ENCODE results near the gene DLK1. TPM values are rescaled to one million over a fixed set of nuclear protein-coding genes. Genes with fewer than 3 reads are reported as not detected.

DLK1 gene
- total and polyA plus RNA-seq, 2 experiments from 2014 or later: 1,378 to 3,299 TPM

DNA sequence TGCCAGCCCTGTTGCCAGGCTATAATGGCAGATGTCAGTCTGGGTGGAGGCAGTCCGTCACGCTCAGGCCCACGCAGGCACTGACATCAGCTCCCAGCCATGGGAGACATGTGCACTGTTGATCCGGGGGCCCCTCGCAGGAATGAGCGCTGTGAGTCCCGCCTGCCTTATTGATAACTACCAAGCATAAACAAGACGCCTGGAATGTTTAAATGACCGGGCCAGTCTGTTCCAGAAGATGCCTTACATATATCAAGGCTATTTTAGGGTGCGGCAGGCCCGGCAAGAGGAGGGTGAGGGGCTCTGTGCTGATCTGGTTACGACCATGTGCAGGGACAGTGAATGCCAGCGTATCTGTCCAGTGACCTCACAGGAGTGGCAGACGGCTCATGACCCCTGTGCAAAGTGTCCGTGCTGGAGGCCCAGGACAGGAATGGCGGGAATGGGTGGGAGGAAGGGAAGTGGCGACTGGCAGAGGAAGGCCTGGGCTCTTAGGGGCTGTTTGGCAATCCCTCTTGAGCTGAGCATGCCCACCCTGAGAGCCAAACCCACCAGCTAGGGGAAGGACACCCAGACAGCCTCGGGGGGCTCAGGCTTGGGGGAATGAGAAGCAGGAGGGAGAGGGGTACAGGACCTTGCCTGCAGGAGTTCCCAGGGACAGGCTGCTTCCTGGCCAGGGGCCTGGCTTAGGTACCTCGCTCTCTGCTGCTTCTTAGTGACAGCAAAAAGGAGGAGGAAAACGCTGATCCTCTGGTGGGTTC, 49.3 kb downstream of the DLK1 start:
- TF ChIP-seq EZH2phosphoT487 (IDR thresholded peaks at IDR 0.05; ENCODE audit: low read depth, severe bottlenecking, unreplicated experiment) (no peak), CTCF (IDR thresholded peaks at IDR 0.05; ENCODE audit: poor library complexity) (no peak), EZH2 (IDR thresholded peaks at IDR 0.05; ENCODE audit: borderline replicate concordance) (no peak)
- Histone ChIP-seq H3K79me2 (no peaks in the 10 kb centered on the region), H3K4me2 (no peak overlapping the region), H3K27me3 (no peaks in the 10 kb centered on the region), H3K4me1 (ENCODE audit: insufficient read depth) (peaks cover 18% of the 10 kb centered on the region), H4K20me1 (ENCODE audit: insufficient read depth, poor library complexity, severe bottlenecking) (no peaks in the 10 kb centered on the region), H3K4me3 (no peak overlapping the region), H3K27ac (peak overlapping the region; percentile 96), H3K9me2 (replicated peaks; ENCODE audit: insufficient read depth) (no peaks in the 10 kb centered on the region), H2AFZ (no peak overlapping the region), H3K9me3 (ENCODE audit: low read depth) (no peaks in the 10 kb centered on the region), H3K36me3 (replicated peaks; ENCODE audit: insufficient read depth, low read depth) (no peaks in the 10 kb centered on the region)
- WGBS (ENCODE audit: low lambda C conversion rate, missing lambda C conversion rate): 52% methylated on average over 20 of the region's 20 CpGs
- no peak for DNase-seq (ENCODE audit: low spot score)

- Histone ChIP-seq H3K9me2 (replicated peaks; ENCODE audit: insufficient read depth) (no peaks in the 10 kb centered on the region), H3K4me1 (ENCODE audit: insufficient read depth) (peaks cover 18% of the 10 kb centered on the region), H3K9me3 (ENCODE audit: low read depth) (no peaks in the 10 kb centered on the region), H3K4me2 (no peak overlapping the region), H4K20me1 (ENCODE audit: insufficient read depth, poor library complexity, severe bottlenecking) (no peaks in the 10 kb centered on the region), H3K36me3 (replicated peaks; ENCODE audit: insufficient read depth, low read depth) (no peaks in the 10 kb centered on the region), H3K4me3 (no peak overlapping the region), H3K79me2 (no peaks in the 10 kb centered on the region), H2AFZ (no peak overlapping the region), H3K27ac (peak overlapping the region; percentile 96), H3K27me3 (no peaks in the 10 kb centered on the region)
- WGBS (ENCODE audit: low lambda C conversion rate, missing lambda C conversion rate): 93% methylated on average over 13 of the region's 14 CpGs
- TF ChIP-seq EZH2 (IDR thresholded peaks at IDR 0.05; ENCODE audit: borderline replicate concordance): no peak
- no peak for DNase-seq (ENCODE audit: low spot score)
Observed at GRCh38 chr14:100776681-100777365, 50.1 kb downstream of the DLK1 start.

DNA sequence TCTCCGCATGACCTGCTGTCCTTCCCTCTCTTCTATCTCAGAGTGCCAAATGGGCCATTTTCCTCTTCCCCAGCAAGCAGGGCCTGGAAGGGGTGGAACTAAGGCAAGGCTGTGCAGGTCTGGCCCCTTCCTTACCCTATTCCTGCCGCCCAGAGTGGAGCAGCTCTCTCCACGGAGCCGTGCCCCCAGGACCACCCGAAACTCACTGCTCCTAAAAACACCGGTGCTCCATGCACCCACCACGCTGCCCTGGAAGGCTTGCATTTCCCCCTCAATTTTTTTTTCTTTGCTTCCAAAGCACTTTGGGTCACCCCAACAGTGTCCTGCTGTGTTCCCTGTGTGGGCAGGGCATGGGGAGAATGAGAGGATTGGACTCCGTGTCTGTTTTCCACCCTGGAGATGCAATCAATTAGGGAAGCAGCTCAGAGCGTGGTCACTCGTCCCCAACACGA, 50.7 kb downstream of the DLK1 start:
- DNase-seq (ENCODE audit: low spot score): no peak
- TF ChIP-seq EZH2 (IDR thresholded peaks at IDR 0.05; ENCODE audit: borderline replicate concordance): no peak
- no peaks in the 10 kb centered on the region for H3K36me3 ChIP-seq (replicated peaks; ENCODE audit: insufficient read depth, low read depth)
- no peaks in the 10 kb centered on the region for H3K27me3 ChIP-seq
- H3K79me2 ChIP-seq: no peaks in the 10 kb centered on the region
- peak overlapping the region; percentile 96 for H3K27ac ChIP-seq
- H3K4me3 ChIP-seq: no peak overlapping the region
- no peaks in the 10 kb centered on the region for H3K9me3 ChIP-seq (ENCODE audit: low read depth)
- 87% methylated on average over 10 of the region's 11 CpGs for WGBS (ENCODE audit: low lambda C conversion rate, missing lambda C conversion rate)
- H3K9me2 ChIP-seq (replicated peaks; ENCODE audit: insufficient read depth): no peaks in the 10 kb centered on the region
- no peaks in the 10 kb centered on the region for H4K20me1 ChIP-seq (ENCODE audit: insufficient read depth, poor library complexity, severe bottlenecking)
- H2AFZ ChIP-seq: no peak overlapping the region
- no peak overlapping the region for H3K4me2 ChIP-seq
- peaks cover 18% of the 10 kb centered on the region for H3K4me1 ChIP-seq (ENCODE audit: insufficient read depth)

DNA sequence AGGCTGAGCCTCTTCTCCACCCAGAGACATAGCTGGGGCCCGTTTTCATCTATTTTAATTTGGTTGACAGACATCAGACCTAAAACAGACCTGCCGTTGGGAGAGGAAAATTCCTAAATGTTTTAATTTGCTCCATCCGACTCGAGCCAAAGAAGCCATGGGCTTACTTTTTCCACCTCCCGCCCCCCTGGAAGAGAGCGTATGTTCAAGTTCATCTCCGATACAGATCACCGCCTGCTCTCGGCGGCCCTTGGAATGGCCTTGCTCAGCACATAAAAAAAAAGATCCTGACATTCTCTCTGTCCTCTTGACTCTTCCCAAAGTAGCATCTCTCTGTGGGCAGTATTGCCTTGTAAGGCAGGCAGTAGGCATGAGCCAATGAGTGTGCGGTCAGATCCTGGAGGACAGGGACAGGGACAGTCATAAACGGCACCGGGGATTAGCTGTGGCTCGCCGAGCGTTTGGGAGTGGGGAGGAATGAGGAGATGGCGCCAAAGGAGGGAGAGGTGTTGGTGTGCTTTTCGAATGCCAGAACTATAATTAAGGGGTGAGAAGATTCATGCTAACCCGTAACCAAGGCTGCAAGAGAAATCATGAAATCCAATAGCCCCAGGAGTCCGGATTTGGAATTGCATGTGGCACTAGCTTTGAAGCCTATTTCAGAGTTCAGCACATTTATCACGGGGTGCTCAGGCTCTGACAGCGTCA, 51.3 kb downstream of the DLK1 start:
- Histone ChIP-seq H3K9me2 (replicated peaks; ENCODE audit: insufficient read depth) (no peaks in the 10 kb centered on the region), H3K4me2 (no peak overlapping the region), H3K27me3 (no peaks in the 10 kb centered on the region), H3K36me3 (replicated peaks; ENCODE audit: insufficient read depth, low read depth) (no peaks in the 10 kb centered on the region), H3K79me2 (no peaks in the 10 kb centered on the region), H3K9me3 (ENCODE audit: low read depth) (no peaks in the 10 kb centered on the region), H3K4me1 (ENCODE audit: insufficient read depth) (peaks cover 23% of the 10 kb centered on the region), H2AFZ (no peak overlapping the region), H4K20me1 (ENCODE audit: insufficient read depth, poor library complexity, severe bottlenecking) (no peaks in the 10 kb centered on the region), H3K4me3 (no peak overlapping the region), H3K27ac (peak overlapping the region; percentile 96)
- 81% methylated on average over 22 of the region's 22 CpGs for WGBS (ENCODE audit: low lambda C conversion rate, missing lambda C conversion rate)
- DNase-seq (ENCODE audit: low spot score): no peak
- no peak for TF ChIP-seq CTCF (IDR thresholded peaks at IDR 0.05; ENCODE audit: poor library complexity)
- TF ChIP-seq EZH2 (IDR thresholded peaks at IDR 0.05; ENCODE audit: borderline replicate concordance): no peak
- no peak for TF ChIP-seq EZH2phosphoT487 (IDR thresholded peaks at IDR 0.05; ENCODE audit: low read depth, severe bottlenecking, unreplicated experiment)

Data from hepatocyte (in vitro differentiated cells).